ENCODE results near the gene ZNF536. TPM values are rescaled to one million over a fixed set of nuclear protein-coding genes. Genes with fewer than 3 reads are reported as not detected.

The ZNF536 gene
- total RNA-seq, 1 experiment from 2014 or later: not detected

DNA sequence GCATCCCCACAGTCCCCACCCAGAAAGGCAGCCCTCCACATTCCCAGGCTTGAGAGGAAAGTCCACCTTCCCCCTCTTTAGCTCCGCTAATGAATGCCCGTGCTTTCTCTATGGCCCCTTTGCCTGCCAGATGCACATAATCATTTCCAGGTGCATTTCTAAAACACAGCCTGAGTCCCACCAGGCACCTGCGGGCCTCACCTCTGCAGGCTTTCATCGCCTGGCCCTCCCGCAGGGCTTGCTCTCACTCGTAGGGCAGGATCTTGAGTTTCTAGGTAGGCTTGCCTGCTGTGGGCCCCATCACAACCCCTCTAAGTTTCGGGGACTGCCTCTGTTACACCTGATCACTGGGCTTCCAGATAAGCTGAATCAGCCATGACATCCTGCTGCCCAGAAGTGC is 173.6 kb downstream of the ZNF536 start:
- Histone ChIP-seq H3K27me3 (ENCODE audit: insufficient read depth, low read length) (no peaks in the 10 kb centered on the region; the same call in 1 of the 2 replicates), H3K9me3 (ENCODE audit: control insufficient read depth, low read depth, low read length) (no peaks in the 10 kb centered on the region), H3K18ac (ENCODE audit: insufficient read length, low read depth, low read length) (no peak overlapping the region), H4K20me1 (ENCODE audit: control insufficient read depth, insufficient read depth, insufficient read length) (no peaks in the 10 kb centered on the region), H4K91ac (ENCODE audit: insufficient read length, low read depth, low read length) (no peak overlapping the region), H2BK120ac (ENCODE audit: low read depth, low read length, poor library complexity, severe bottlenecking) (no peak overlapping the region), H3K56ac (ENCODE audit: insufficient read length, low read depth, low read length) (no peak overlapping the region), H2BK15ac (ENCODE audit: low read depth, low read length) (no peak overlapping the region), H3K4me1 (ENCODE audit: insufficient read depth, low read length) (peaks cover 6% of the 10 kb centered on the region; the same call in 1 of the 2 replicates), H2AK5ac (ENCODE audit: insufficient read length, low read length) (no peak overlapping the region), H4K8ac (replicated peaks; ENCODE audit: insufficient read length, low read depth, low read length) (no peak overlapping the region), H3K79me2 (ENCODE audit: insufficient read depth, low read length) (no peaks in the 10 kb centered on the region), H2BK5ac (ENCODE audit: insufficient read length, low read length) (no peak overlapping the region), H3K23ac (ENCODE audit: insufficient read length, low read depth, low read length) (no peak overlapping the region), H2BK12ac (ENCODE audit: insufficient read length, low read depth, low read length) (no peak overlapping the region), H3K9ac (ENCODE audit: extremely low read depth, insufficient read length, low read length) (no peak overlapping the region), H3K4me2 (ENCODE audit: insufficient read depth, insufficient read length, low read length) (no peak overlapping the region), H3T11ph (ENCODE audit: low read length) (no peak overlapping the region), H3K27ac (ENCODE audit: insufficient read length, low read depth, low read length) (no peak overlapping the region), H2BK20ac (ENCODE audit: low read depth, low read length, poor library complexity, severe bottlenecking) (no peak overlapping the region), H3K14ac (ENCODE audit: insufficient read depth, low read length) (no peak overlapping the region), H2AFZ (ENCODE audit: low read length) (no peak overlapping the region), H3K79me1 (ENCODE audit: insufficient read depth, low read depth, low read length, poor library complexity, severe bottlenecking) (no peaks in the 10 kb centered on the region), H4K5ac (ENCODE audit: insufficient read length, low read depth, low read length) (no peak overlapping the region), H3K4ac (ENCODE audit: low read depth, low read length) (no peak overlapping the region), H3K23me2 (ENCODE audit: insufficient read length, low read depth, low read length, poor library complexity, severe bottlenecking) (no peaks in the 10 kb centered on the region)
- Mint-ChIP-seq H3K27me3 (ENCODE audit: low read depth) (no peaks in the 10 kb centered on the region), H3K4me1 (peaks cover 17 to 19% of the 10 kb centered on the region in 2 experiments), H3K27ac (peak overlapping the region; percentile 73 to 87 (median 87); a peak in 5 of 7 replicates), H3K36me3 (ENCODE audit: insufficient read depth in 1 of 3, low read depth in 3 of 3) (peaks cover 0 to 6% (median 2%) of the 10 kb centered on the region in 3 experiments; a peak in 2 of 7 replicates), H3K4me3 (no peak overlapping the region; a peak in 1 of 5 replicates), H3K9me3 (peaks cover 0 to 4% of the 10 kb centered on the region in 2 experiments; a peak in 1 of 5 replicates)
- no peak for DNase-seq
- TF ChIP-seq, protein P1, sequence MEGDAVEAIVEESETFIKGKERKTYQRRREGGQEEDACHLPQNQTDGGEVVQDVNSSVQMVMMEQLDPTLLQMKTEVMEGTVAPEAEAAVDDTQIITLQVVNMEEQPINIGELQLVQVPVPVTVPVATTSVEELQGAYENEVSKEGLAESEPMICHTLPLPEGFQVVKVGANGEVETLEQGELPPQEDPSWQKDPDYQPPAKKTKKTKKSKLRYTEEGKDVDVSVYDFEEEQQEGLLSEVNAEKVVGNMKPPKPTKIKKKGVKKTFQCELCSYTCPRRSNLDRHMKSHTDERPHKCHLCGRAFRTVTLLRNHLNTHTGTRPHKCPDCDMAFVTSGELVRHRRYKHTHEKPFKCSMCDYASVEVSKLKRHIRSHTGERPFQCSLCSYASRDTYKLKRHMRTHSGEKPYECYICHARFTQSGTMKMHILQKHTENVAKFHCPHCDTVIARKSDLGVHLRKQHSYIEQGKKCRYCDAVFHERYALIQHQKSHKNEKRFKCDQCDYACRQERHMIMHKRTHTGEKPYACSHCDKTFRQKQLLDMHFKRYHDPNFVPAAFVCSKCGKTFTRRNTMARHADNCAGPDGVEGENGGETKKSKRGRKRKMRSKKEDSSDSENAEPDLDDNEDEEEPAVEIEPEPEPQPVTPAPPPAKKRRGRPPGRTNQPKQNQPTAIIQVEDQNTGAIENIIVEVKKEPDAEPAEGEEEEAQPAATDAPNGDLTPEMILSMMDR (conservative IDR thresholded peaks at IDR 0.05): no peak
- no CpG with 5 or more reads among the region's 7 CpGs for WGBS (ENCODE audit: extremely low coverage, insufficient read length, low lambda C conversion rate)

Measured in H9 (cell line).